Right lobe of liver (tissue), 6 donors: ENCODE data around the gene ATRNL1. TPM values are rescaled to one million over a fixed set of nuclear protein-coding genes. Genes with fewer than 3 reads are reported as not detected.

Experiments used
- ATAC-seq, 4 donors: fragments of 200-7000 bp; cut with Tn5 transposase; one replicate each; pipeline ENCODE4 v1.9.1; 2020; ENCODE audit warnings: mild to moderate bottlenecking in 4 of 4, moderate library complexity in 4 of 4
- DNase-seq, 3 donors: peaks; one replicate each; pipeline ENCODE4 v3.0.0-alpha.2; 2020
- H3K27ac ChIP-seq, 3 donors: fragments of 200-600 bp; one replicate each; pipeline ENCODE4 v1.8.0; 2022
- H3K27me3 ChIP-seq, 2 donors: fragments of 200-600 bp; one replicate each; pipeline ENCODE4 v1.8.0; 2022
- H3K36me3 ChIP-seq, 4 donors: fragments of 200-600 bp; sonication (generic) in 1 of 4; one replicate each; pipeline versions ENCODE4 v1.5.1 to v1.8.0; 2017 to 2022; ENCODE audit warnings: control low read depth in 1 of 4
- H3K4me1 ChIP-seq, 4 donors: fragments of 200-600 bp; sonication (generic) in 1 of 4; one replicate each; pipeline versions ENCODE4 v1.5.1 to v1.8.0; 2017 to 2022; ENCODE audit warnings: control low read depth in 1 of 4
- H3K4me3 ChIP-seq, 3 donors: fragments of 200-600 bp; one replicate each; pipeline ENCODE4 v1.8.0; 2022
- H3K9me3 ChIP-seq, 4 donors: fragments of 200-600 bp; sonication (generic) in 1 of 4; one replicate each; pipeline versions ENCODE4 v1.5.1 to v1.8.0; 2017 to 2022; ENCODE audit warnings: control low read depth in 1 of 4
- POLR2A ChIP-seq: fragments of 450-650 bp; IDR thresholded peaks from one replicate; pipeline ENCODE4 v1.6.1; 2017; ENCODE audit warnings: antibody characterized with exemption, mild to moderate bottlenecking
- WGBS: methylation state at CpG from one replicate; pipeline ENCODE4 v1.1.6; 2018; ENCODE audit warnings: low coverage, low lambda C conversion rate; ENCODE audit not compliant: insufficient coverage; ENCODE audit errors: missing lambda C conversion rate; 5-methylcytosine and 5-hydroxymethylcytosine counted together
- intact Hi-C, 2 donors: fragments of 100-400 bp; cut with DNase I; formaldehyde crosslinking; loops; one replicate each; pipeline versions ENCODE4 v1.11.2 to v1.14.1; 2022
- total RNA-seq, 6 experiments: library from RNA; depleted of rRNA in 2 of 6; stranded (reverse); fragments of >200 nt in 2 of 6; fragmentation: NEBNext Ultra II Directional in 3 of 6; extraction: Animal tissue kit (Norgen Biotek cat#: 25700) in 3 of 6; gene quantifications; one replicate each; pipeline versions ENCODE4 v1.1.0 to v1.2.4, GENCODE V29; 2016 to 2023
- TF ChIP-seq, protein P1 (sequence below), 4 donors: fragments of 200-600 bp in 3 of 4; fragments of 450-650 bp in 1 of 4; IDR thresholded peaks; one replicate each; pipeline versions ENCODE4 v1.5.1 to v1.8.0; 2016 to 2022; ENCODE audit warnings: antibody characterized with exemption in 4 of 4, mild to moderate bottlenecking in 2 of 4
- donor health status: DM: no; HTN: yes; CAD: no.
- donor health status: DM: no; HTN: no; CAD: no.
- donor health status: DM: no; HTN: no; CAD: no.
- donor health status: DM: no; HTN: yes; CAD: no.
- donor health status: DM: no; HTN: yes; CAD: no.

Gene ATRNL1
- total RNA-seq, 6 experiments from 2014 or later = 0.81 to 5.3 (median 2.6) TPM

DNA sequence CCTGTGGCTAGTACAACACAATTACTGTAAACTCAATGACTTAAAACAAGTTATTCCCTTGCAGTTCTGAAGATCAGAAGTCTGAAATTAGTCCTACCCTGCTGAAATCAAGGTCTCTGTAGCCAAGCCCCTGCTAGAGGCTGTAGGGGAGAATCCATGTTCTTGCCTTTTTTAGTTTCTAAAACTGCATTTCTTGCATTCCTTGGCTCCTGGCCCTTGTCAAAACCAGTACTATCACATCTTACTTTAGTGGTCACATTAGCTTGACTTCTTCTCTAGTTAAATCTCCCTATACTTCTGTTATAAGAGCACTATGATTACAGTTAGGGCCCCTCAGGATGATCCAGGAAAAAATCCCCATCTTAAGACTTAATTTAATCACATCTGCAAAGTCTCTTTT is 612.9 kb downstream of the ATRNL1 start:
- ATAC-seq = no peak
- H3K36me3 ChIP-seq = no peaks in the 10 kb centered on the region
- no peak overlapping the region for H3K4me3 ChIP-seq
- DNase-seq = no peak
- no peak overlapping the region for H3K27ac ChIP-seq
- H3K9me3 ChIP-seq = no peaks in the 10 kb centered on the region
- TF ChIP-seq, protein P1, sequence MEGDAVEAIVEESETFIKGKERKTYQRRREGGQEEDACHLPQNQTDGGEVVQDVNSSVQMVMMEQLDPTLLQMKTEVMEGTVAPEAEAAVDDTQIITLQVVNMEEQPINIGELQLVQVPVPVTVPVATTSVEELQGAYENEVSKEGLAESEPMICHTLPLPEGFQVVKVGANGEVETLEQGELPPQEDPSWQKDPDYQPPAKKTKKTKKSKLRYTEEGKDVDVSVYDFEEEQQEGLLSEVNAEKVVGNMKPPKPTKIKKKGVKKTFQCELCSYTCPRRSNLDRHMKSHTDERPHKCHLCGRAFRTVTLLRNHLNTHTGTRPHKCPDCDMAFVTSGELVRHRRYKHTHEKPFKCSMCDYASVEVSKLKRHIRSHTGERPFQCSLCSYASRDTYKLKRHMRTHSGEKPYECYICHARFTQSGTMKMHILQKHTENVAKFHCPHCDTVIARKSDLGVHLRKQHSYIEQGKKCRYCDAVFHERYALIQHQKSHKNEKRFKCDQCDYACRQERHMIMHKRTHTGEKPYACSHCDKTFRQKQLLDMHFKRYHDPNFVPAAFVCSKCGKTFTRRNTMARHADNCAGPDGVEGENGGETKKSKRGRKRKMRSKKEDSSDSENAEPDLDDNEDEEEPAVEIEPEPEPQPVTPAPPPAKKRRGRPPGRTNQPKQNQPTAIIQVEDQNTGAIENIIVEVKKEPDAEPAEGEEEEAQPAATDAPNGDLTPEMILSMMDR (IDR thresholded peaks at IDR 0.05) = no peak
- no peak for TF ChIP-seq POLR2A
- no peaks in the 10 kb centered on the region for H3K4me1 ChIP-seq
- no peaks in the 10 kb centered on the region for H3K27me3 ChIP-seq
- intact Hi-C loops = no loop called here

DNA sequence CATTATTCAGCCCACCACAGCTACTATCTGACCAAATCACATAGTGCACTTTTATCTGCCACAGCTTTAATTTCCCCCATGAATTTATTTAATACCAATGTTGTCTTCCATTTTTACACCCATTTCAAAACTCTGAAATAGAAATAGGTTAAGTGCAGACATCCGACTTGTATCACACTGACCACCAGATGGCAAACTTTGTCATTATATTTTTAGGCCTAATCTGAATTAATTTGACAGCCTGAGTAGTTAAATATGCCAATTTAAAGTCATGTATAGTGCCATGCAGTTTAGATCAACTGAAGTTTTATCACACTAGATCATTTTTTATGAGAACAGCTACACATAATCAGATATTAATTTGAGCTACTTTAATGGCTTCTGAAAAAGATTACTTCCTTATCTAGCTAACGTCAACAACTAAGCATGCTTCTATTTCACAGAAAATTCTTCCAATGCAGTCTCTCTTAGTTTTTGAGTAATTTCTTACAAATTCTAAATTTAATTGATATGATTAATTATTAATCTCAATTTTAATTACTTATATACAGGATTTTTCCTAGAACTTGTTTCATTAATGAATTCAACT is 613.4 kb downstream of the ATRNL1 start:
- ATAC-seq (peak; percentile 56 to 64 (median 58)), DNase-seq (no peak)
- H3K27me3 ChIP-seq = no peaks in the 10 kb centered on the region
- intact Hi-C loops = no loop called here
- no peak overlapping the region for H3K4me3 ChIP-seq
- 49% methylated on average over 2 of the region's 2 CpGs for WGBS
- H3K27ac ChIP-seq = no peak overlapping the region
- TF ChIP-seq POLR2A = no peak
- TF ChIP-seq, protein P1 (IDR thresholded peaks at IDR 0.05) = peak; percentile 52 to 59 (median 58)
- H3K9me3 ChIP-seq = no peaks in the 10 kb centered on the region
- no peaks in the 10 kb centered on the region for H3K36me3 ChIP-seq
- H3K4me1 ChIP-seq = no peaks in the 10 kb centered on the region

DNA sequence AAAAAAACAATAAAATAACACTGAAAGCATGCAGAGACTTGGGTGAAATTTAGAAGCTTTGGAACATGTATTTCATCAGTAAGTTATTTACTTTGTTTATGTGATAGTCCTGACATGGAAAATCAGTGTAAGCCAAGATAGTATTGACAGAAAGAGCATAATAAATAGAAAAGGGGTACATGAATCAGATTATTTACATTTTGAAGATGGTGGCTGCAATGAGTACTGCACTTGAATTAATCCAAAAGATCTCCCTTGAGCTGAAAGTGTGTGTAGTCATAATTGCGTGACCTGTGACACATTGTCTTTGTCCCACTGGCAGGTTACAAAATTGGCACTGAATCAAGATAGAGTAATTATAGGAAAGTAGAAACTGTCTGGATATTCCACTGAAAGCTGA is 617.0 kb downstream of the ATRNL1 start:
- Histone ChIP-seq H3K9me3 (no peaks in the 10 kb centered on the region), H3K4me1 (no peaks in the 10 kb centered on the region), H3K4me3 (no peak overlapping the region), H3K27me3 (no peaks in the 10 kb centered on the region), H3K36me3 (no peaks in the 10 kb centered on the region), H3K27ac (no peak overlapping the region)
- DNase-seq (no peak), ATAC-seq (no peak)
- no peak for TF ChIP-seq POLR2A
- TF ChIP-seq, protein P1 (IDR thresholded peaks at IDR 0.05) = no peak
- 90% methylated on average over 1 of the region's 1 CpG for WGBS
- intact Hi-C loops = no loop called here

DNA sequence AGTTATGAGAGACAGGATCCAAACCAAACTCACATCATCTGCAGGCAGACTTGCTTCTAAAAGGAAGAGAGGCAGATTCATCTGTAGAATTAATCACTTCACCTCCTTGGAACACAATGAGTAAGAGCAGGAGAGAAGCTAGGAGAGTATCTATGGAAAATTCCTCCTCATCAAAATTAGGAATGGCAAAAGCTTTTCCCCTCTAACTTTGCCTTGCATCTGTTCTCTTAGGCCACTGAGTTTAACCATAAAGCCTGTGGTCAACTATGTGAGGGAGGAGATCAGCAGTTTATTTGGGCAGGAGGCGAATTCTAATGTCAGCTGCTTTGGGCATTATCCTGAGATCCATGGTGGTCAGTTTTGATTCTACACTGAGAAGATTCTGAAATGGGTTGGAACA is 618.1 kb downstream of the ATRNL1 start:
- Histone ChIP-seq H3K4me3 (no peak overlapping the region), H3K27me3 (no peaks in the 10 kb centered on the region), H3K27ac (no peak overlapping the region), H3K36me3 (no peaks in the 10 kb centered on the region), H3K9me3 (no peaks in the 10 kb centered on the region), H3K4me1 (no peaks in the 10 kb centered on the region)
- no peak for ATAC-seq
- no peak for DNase-seq
- no peak for TF ChIP-seq POLR2A
- TF ChIP-seq, protein P1 (IDR thresholded peaks at IDR 0.05) = no peak
- WGBS = 57% methylated on average over 1 of the region's 1 CpG
- intact Hi-C loops = no loop called here

DNA sequence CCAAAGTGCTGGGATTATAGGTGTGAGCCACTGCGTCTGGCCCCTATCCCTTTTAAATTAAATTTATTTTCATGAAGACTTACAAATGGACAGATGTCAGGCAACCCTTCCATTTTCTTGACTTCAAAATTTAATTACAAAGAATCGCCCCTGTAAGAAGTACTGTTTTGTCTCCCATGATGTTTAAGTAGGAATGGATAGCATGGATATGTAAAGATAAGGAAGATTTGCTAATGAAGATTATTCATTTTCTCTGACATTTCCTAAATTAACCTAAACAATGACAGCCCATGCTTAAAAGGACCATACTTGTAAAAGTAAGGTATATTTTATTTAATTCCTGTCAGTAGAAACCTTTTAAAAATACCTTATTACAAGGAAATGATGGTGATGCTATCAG is 627.0 kb downstream of the ATRNL1 start:
- Histone ChIP-seq H3K4me3 (no peak overlapping the region), H3K9me3 (no peaks in the 10 kb centered on the region), H3K27ac (no peak overlapping the region), H3K36me3 (no peaks in the 10 kb centered on the region), H3K4me1 (no peaks in the 10 kb centered on the region), H3K27me3 (no peaks in the 10 kb centered on the region)
- ATAC-seq (no peak), DNase-seq (no peak)
- intact Hi-C loops = no loop called here
- WGBS = 66% methylated on average over 2 of the region's 2 CpGs
- TF ChIP-seq, protein P1 (IDR thresholded peaks at IDR 0.05) = no peak
- no peak for TF ChIP-seq POLR2A
